Prostate gland (tissue), 2 donors: ENCODE measurements around the gene TLX1.

ENCODE experiments used
- CTCF ChIP-seq, 4 experiments: fragments of 200-600 bp in 2 of 4; fragments of 450-650 bp in 2 of 4; sonication (generic) in 2 of 4; IDR thresholded peaks; 1 replicate in 3 of 4; 2 replicates in 1 of 4; pipeline ENCODE4 v1.5.1; 2016 to 2019; ENCODE audit warnings: antibody characterized with exemption in 4 of 4, mild to moderate bottlenecking in 2 of 4, moderate library complexity in 2 of 4
- POLR2A ChIP-seq: fragments of 450-650 bp; IDR thresholded peaks from one replicate; pipeline ENCODE4 v1.6.1; 2016; ENCODE audit warnings: antibody characterized with exemption, mild to moderate bottlenecking
- POLR2AphosphoS5 ChIP-seq: sonication (generic); formaldehyde crosslinking; IDR thresholded peaks from one replicate; pipeline ENCODE4 v1.6.1; 2017; ENCODE audit warnings: antibody characterized with exemption

GRCh38 chr10:101139421-101139911, 8.4 kb downstream of the TLX1 start:
- no peak for TF ChIP-seq POLR2A
- peak in 1 of 4 experiments; percentile 11 for TF ChIP-seq CTCF (IDR thresholded peaks at IDR 0.05)
- TF ChIP-seq POLR2AphosphoS5 = no peak
